Ovary (tissue), 9 donors: ENCODE results near the gene DRC3. TPM values are rescaled to one million over a fixed set of nuclear protein-coding genes. Genes with fewer than 3 reads are reported as not detected.

Experiments
- DNase-seq, 5 donors: peaks; one replicate each; pipeline ENCODE4 v3.0.0-alpha.2; 2019 to 2020
- H3K27ac ChIP-seq, 2 donors: fragments of 200-600 bp; one replicate each; pipeline versions ENCODE4 v1.5.1 to v1.8.0; 2019 to 2022
- H3K27me3 ChIP-seq: fragments of 200-600 bp; one replicate; pipeline ENCODE4 v1.8.0; 2022
- H3K36me3 ChIP-seq: fragments of 200-600 bp; sonication (generic); one replicate; pipeline ENCODE4 v1.5.1; 2019
- H3K4me1 ChIP-seq: one replicate; pipeline ENCODE4 v1.8.1; 2013; ENCODE audit warnings: mild to moderate bottlenecking, moderate library complexity; ENCODE audit not compliant: insufficient read depth
- H3K4me3 ChIP-seq: fragments of 200-600 bp; sonication (generic); one replicate; pipeline ENCODE4 v1.5.1; 2017
- H3K9me3 ChIP-seq, 2 donors: fragments of 200-600 bp in 1 of 2; sonication (generic) in 1 of 2; one replicate each; pipeline versions ENCODE4 v1.5.1 to v1.8.1; 2013 to 2019; ENCODE audit warnings: mild to moderate bottlenecking in 1 of 2, moderate library complexity in 1 of 2
- CTCF ChIP-seq, 3 donors: fragments of 450-650 bp in 2 of 3; fragments of 200-600 bp in 1 of 3; IDR thresholded peaks; one replicate each; pipeline versions ENCODE4 v1.5.1 to v1.8.0; 2016 to 2022; ENCODE audit warnings: antibody characterized with exemption in 3 of 3, mild to moderate bottlenecking in 1 of 3
- EP300 ChIP-seq: sonication (generic); formaldehyde crosslinking; IDR thresholded peaks from one replicate; pipeline ENCODE4 v1.6.1; 2017; ENCODE audit warnings: antibody characterized with exemption
- POLR2A ChIP-seq: fragments of 450-650 bp; IDR thresholded peaks from one replicate; pipeline ENCODE4 v1.6.1; 2017; ENCODE audit warnings: antibody characterized with exemption, mild to moderate bottlenecking, moderate library complexity
- whole genome bisulfite sequencing, 3 donors: extraction: QIAGEN DNeasy Blood & Tissue Kit in 1 of 3; methylation state at CpG; one replicate each; pipeline versions ENCODE4 v1.1.5 to v1.1.7; 2013 to 2017; 5-methylcytosine and 5-hydroxymethylcytosine counted together
- intact Hi-C, 4 donors: fragments of 100-400 bp; cut with DNase I; formaldehyde crosslinking; loops; one replicate each; pipeline versions ENCODE4 v1.11.0 to v1.15.1; 2022 to 2023
- polyA plus RNA-seq, 2 donors: library from polyadenylated mRNA; stranded (reverse); fragments of 200-250 nt in 1 of 2; fragments of 350-450 nt in 1 of 2; fragmentation: Illumina TruSeq in 1 of 2; extraction: RNeasy Lipid Tissue Mini Kit (QIAGEN cat#74804) in 1 of 2; gene quantifications; one replicate each; pipeline ENCODE4 v1.2.3, GENCODE V29; 2013 to 2014
- total RNA-seq, 7 donors: library from RNA; depleted of rRNA in 2 of 7; stranded (reverse); fragments of >200 nt in 2 of 7; fragmentation: NEBNext Ultra II Directional in 3 of 7; extraction: Animal tissue kit (Norgen Biotek cat#: 25700) in 3 of 7; gene quantifications; one replicate each; pipeline versions ENCODE4 v1.1.0 to v1.2.4, GENCODE V29; 2016 to 2023
- donor health status: DM: no; HTN: no; CAD: no; lungs with moderate emphysema.
- donor health status: DM: no; HTN: no; CAD: no.
- donor health status: Bipolar disorder and iron deficiency.
- donor health status: DM: yes; HTN: yes; CAD: no.
- donor health status: DM: no; HTN: no; CAD: no.
- donor health status: DM: yes; HTN: yes; CAD: no.

The DRC3 gene
- total and polyA plus RNA-seq, 9 donors = 3.6 to 35.3 (median 6.0) TPM

- Histone ChIP-seq H3K4me1 (peaks cover 3% of the 10 kb centered on the region), H3K4me3 (no peak overlapping the region), H3K9me3 (no peaks in the 10 kb centered on the region), H3K36me3 (no peaks in the 10 kb centered on the region), H3K27ac (no peak overlapping the region), H3K27me3 (no peaks in the 10 kb centered on the region)
- 77 to 83% (median 78%) methylated on average over 10 of the region's 10 CpGs for WGBS, 3 donors
- no peak for DNase-seq
- intact Hi-C loops = no loop called here
- TF ChIP-seq CTCF (IDR thresholded peaks at IDR 0.05) (no peak), EP300 (no peak), POLR2A (no peak)
Observed at GRCh38 chr17:17989618-17990017, 17.0 kb downstream of the DRC3 start.

DNA sequence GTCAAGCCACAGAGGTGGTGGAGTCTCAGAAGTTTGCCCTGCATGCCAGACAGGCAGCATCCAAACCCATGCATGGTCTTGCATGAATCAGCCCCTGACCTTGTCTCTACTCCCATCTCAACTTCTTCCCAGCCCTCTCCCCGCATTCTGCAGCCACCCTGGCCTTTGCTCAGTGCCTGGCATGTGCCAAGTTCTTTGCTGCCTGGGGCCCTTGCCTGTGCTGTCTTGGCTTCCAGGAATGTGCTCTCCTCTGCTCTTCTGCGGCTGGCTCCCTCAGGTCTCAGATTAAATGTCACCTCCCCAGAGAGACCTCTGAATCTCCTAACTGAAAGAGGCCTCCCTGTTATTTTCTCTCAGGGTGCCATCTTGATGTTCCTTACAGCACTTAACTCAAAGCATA lies 17.6 kb downstream of the DRC3 start:
- Histone ChIP-seq H3K9me3 (no peaks in the 10 kb centered on the region), H3K27me3 (no peaks in the 10 kb centered on the region), H3K36me3 (no peaks in the 10 kb centered on the region), H3K27ac (no peak overlapping the region), H3K4me3 (no peak overlapping the region), H3K4me1 (peaks cover 5% of the 10 kb centered on the region)
- 82 to 89% (median 87%) methylated on average over 2 of the region's 2 CpGs for WGBS, 3 donors
- intact Hi-C loops = no loop called here
- TF ChIP-seq POLR2A (no peak), CTCF (IDR thresholded peaks at IDR 0.05) (no peak), EP300 (no peak)
- no peak for DNase-seq

DNA sequence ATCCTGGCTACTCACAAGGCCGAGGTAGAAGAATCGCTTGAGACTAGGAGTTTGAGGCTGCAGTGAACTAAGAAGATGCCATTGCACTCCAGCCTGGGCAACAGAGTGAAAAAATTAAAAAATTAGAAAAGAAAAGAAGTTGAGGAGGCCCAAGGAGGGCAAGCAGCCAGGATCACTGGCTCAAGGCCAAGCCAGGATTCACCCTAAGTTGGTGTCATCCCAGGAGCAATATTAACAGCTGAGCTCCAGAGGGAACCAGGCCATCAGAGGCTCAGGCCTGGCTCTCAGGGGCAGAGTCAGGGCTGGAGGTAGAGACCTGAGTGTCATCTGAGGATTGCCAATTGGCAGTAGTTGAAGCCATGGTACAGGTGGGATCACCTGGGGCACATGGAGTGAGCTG lies 20.7 kb downstream of the DRC3 start:
- TF ChIP-seq POLR2A (no peak), EP300 (no peak), CTCF (IDR thresholded peaks at IDR 0.05) (no peak)
- Histone ChIP-seq H3K36me3 (no peaks in the 10 kb centered on the region), H3K4me1 (peaks cover 5% of the 10 kb centered on the region), H3K9me3 (no peaks in the 10 kb centered on the region), H3K27me3 (no peaks in the 10 kb centered on the region), H3K27ac (peak overlapping the region in 1 of 2 donors; percentile 13), H3K4me3 (no peak overlapping the region)
- intact Hi-C loops = no loop called here
- DNase-seq = peak in 1 of 5 donors; percentile 61
- 84 to 96% (median 94%) methylated on average over 2 of the region's 2 CpGs for WGBS, 3 donors

DNA sequence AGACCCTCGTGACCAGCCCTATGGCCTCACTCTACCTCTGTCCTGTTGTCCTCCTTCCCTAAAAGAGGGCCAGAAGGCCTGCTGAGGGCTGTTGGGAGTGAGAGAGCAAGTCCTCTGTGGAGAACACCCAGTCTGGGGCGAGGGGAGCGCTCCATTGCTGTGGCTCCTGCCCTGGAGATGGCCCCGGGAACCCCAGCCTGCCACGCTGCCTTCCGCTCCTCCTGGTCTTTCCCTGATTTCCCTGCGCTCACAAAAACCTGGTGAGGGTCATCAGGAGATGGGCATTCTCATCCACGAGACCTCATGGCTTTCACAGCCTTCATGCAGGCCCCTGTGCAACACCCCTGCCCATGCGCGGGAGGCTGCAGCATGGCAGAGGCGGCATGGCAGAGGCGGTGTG lies 21.2 kb downstream of the DRC3 start:
- intact Hi-C loops = no loop called here
- 95 to 96% (median 95%) methylated on average over 12 of the region's 12 CpGs for WGBS, 3 donors
- H3K9me3 ChIP-seq = no peaks in the 10 kb centered on the region
- TF ChIP-seq POLR2A (no peak), EP300 (no peak), CTCF (IDR thresholded peaks at IDR 0.05) (no peak)
- no peak overlapping the region for H3K4me3 ChIP-seq
- no peaks in the 10 kb centered on the region for H3K36me3 ChIP-seq
- peaks cover 5% of the 10 kb centered on the region for H3K4me1 ChIP-seq
- H3K27me3 ChIP-seq = no peaks in the 10 kb centered on the region
- H3K27ac ChIP-seq = peak overlapping the region in 1 of 2 donors; percentile 13
- DNase-seq = no peak
